Right lobe of liver (tissue), 6 donors: ENCODE measurements around the gene CNOT4. TPM values are rescaled to one million over a fixed set of nuclear protein-coding genes. Genes with fewer than 3 reads are reported as not detected.
A peak's percentile ranks its signal among the peaks of the same experiment; 100 is the strongest.

Source experiments
- ATAC-seq, 4 donors: fragments of 200-7000 bp; cut with Tn5 transposase; one replicate each; pipeline ENCODE4 v1.9.1; 2020; ENCODE audit warnings: mild to moderate bottlenecking in 4 of 4, moderate library complexity in 4 of 4
- DNase-seq, 3 donors: peaks; one replicate each; pipeline ENCODE4 v3.0.0-alpha.2; 2020
- H3K27ac ChIP-seq, 3 donors: fragments of 200-600 bp; one replicate each; pipeline ENCODE4 v1.8.0; 2022
- H3K27me3 ChIP-seq, 2 donors: fragments of 200-600 bp; one replicate each; pipeline ENCODE4 v1.8.0; 2022
- H3K36me3 ChIP-seq, 4 donors: fragments of 200-600 bp; sonication (generic) in 1 of 4; one replicate each; pipeline versions ENCODE4 v1.5.1 to v1.8.0; 2017 to 2022; ENCODE audit warnings: control low read depth in 1 of 4
- H3K4me1 ChIP-seq, 4 donors: fragments of 200-600 bp; sonication (generic) in 1 of 4; one replicate each; pipeline versions ENCODE4 v1.5.1 to v1.8.0; 2017 to 2022; ENCODE audit warnings: control low read depth in 1 of 4
- H3K4me3 ChIP-seq, 3 donors: fragments of 200-600 bp; one replicate each; pipeline ENCODE4 v1.8.0; 2022
- H3K9me3 ChIP-seq, 4 donors: fragments of 200-600 bp; sonication (generic) in 1 of 4; one replicate each; pipeline versions ENCODE4 v1.5.1 to v1.8.0; 2017 to 2022; ENCODE audit warnings: control low read depth in 1 of 4
- CTCF ChIP-seq, 4 donors: fragments of 200-600 bp in 3 of 4; fragments of 450-650 bp in 1 of 4; IDR thresholded peaks; one replicate each; pipeline versions ENCODE4 v1.5.1 to v1.8.0; 2016 to 2022; ENCODE audit warnings: antibody characterized with exemption in 4 of 4, mild to moderate bottlenecking in 2 of 4
- POLR2A ChIP-seq: fragments of 450-650 bp; IDR thresholded peaks from one replicate; pipeline ENCODE4 v1.6.1; 2017; ENCODE audit warnings: antibody characterized with exemption, mild to moderate bottlenecking
- WGBS: methylation state at CpG from one replicate; pipeline ENCODE4 v1.1.6; 2018; ENCODE audit warnings: low coverage, low lambda C conversion rate; ENCODE audit not compliant: insufficient coverage; ENCODE audit errors: missing lambda C conversion rate; 5-methylcytosine and 5-hydroxymethylcytosine counted together
- intact Hi-C, 2 donors: fragments of 100-400 bp; cut with DNase I; formaldehyde crosslinking; loops; one replicate each; pipeline versions ENCODE4 v1.11.2 to v1.14.1; 2022
- total RNA-seq, 6 experiments: library from RNA; depleted of rRNA in 2 of 6; stranded (reverse); fragments of >200 nt in 2 of 6; fragmentation: NEBNext Ultra II Directional in 3 of 6; extraction: Animal tissue kit (Norgen Biotek cat#: 25700) in 3 of 6; gene quantifications; one replicate each; pipeline versions ENCODE4 v1.1.0 to v1.2.4, GENCODE V29; 2016 to 2023
- donor health status: DM: no; HTN: yes; CAD: no.
- donor health status: DM: no; HTN: no; CAD: no.
- donor health status: DM: no; HTN: no; CAD: no.
- donor health status: DM: no; HTN: yes; CAD: no.
- donor health status: DM: no; HTN: yes; CAD: no.

CNOT4 gene
- total RNA-seq, 6 experiments from 2014 or later: 9.1 to 14.1 (median 11.0) TPM

- Histone ChIP-seq H3K4me1 (peaks cover 0 to 4% (median 0%) of the 10 kb centered on the region in 4 donors), H3K27ac (no peak overlapping the region), H3K9me3 (no peaks in the 10 kb centered on the region), H3K27me3 (no peaks in the 10 kb centered on the region), H3K36me3 (no peaks in the 10 kb centered on the region), H3K4me3 (no peak overlapping the region)
- intact Hi-C loops: no loop called here
- no peak for ATAC-seq
- DNase-seq: no peak
- 96% methylated on average over 5 of the region's 5 CpGs for WGBS
- TF ChIP-seq CTCF (IDR thresholded peaks at IDR 0.05) (no peak), POLR2A (no peak)
These were observed 141.3 kb downstream of the CNOT4 start for GRCh38 chr7:135368416-135369186.

GRCh38 chr7:135366843-135367508 is 142.9 kb downstream of the CNOT4 start:
- WGBS: 78% methylated on average over 7 of the region's 7 CpGs
- Histone ChIP-seq H3K27me3 (no peaks in the 10 kb centered on the region), H3K9me3 (no peaks in the 10 kb centered on the region), H3K4me3 (no peak overlapping the region), H3K27ac (no peak overlapping the region), H3K36me3 (peaks cover 0 to 7% (median 0%) of the 10 kb centered on the region in 4 donors), H3K4me1 (no peaks in the 10 kb centered on the region)
- TF ChIP-seq POLR2A: no peak
- TF ChIP-seq CTCF (IDR thresholded peaks at IDR 0.05): no peak
- ATAC-seq (peak in 2 of 4 donors; percentile 44), DNase-seq (no peak)
- intact Hi-C loops: no loop called here

- intact Hi-C loops: no loop called here
- H3K4me1 ChIP-seq: no peaks in the 10 kb centered on the region
- WGBS: 78% methylated on average over 3 of the region's 3 CpGs
- H3K9me3 ChIP-seq: no peaks in the 10 kb centered on the region
- ATAC-seq (no peak), DNase-seq (no peak)
- H3K27me3 ChIP-seq: no peaks in the 10 kb centered on the region
- no peak overlapping the region for H3K27ac ChIP-seq
- TF ChIP-seq POLR2A (no peak), CTCF (IDR thresholded peaks at IDR 0.05) (no peak)
- no peak overlapping the region for H3K4me3 ChIP-seq
- H3K36me3 ChIP-seq: peaks cover 0 to 7% (median 0%) of the 10 kb centered on the region in 4 donors
These were observed 144.2 kb downstream of the CNOT4 start for GRCh38 chr7:135365721-135366120.

- Histone ChIP-seq H3K27me3 (no peaks in the 10 kb centered on the region), H3K9me3 (no peaks in the 10 kb centered on the region), H3K27ac (no peak overlapping the region), H3K36me3 (peaks cover 0 to 7% (median 0%) of the 10 kb centered on the region in 4 donors), H3K4me3 (no peak overlapping the region), H3K4me1 (no peaks in the 10 kb centered on the region)
- ATAC-seq (no peak), DNase-seq (no peak)
- intact Hi-C loops: no loop called here
- TF ChIP-seq POLR2A: no peak
- TF ChIP-seq CTCF (IDR thresholded peaks at IDR 0.05): no peak
- 100% methylated on average over 2 of the region's 2 CpGs for WGBS
These were observed 145.7 kb downstream of the CNOT4 start for GRCh38 chr7:135364206-135364605.
